NCI-H146 treated with DMSO at 0.1 percent for 48 hours (cell line): ENCODE measurements around the gene PARP15.
"Not testable (repeated sequence)": the region's sequence is repeated elsewhere in the genome, so short reads cannot be mapped to it uniquely, and the experiment has no call there.

ENCODE experiments used
- DNase-seq: peaks from one replicate; lab custom pipeline; 2025; ENCODE audit not compliant: unreplicated experiment; lab: John Stamatoyannopoulos, UW

The PARP15 gene

DNA sequence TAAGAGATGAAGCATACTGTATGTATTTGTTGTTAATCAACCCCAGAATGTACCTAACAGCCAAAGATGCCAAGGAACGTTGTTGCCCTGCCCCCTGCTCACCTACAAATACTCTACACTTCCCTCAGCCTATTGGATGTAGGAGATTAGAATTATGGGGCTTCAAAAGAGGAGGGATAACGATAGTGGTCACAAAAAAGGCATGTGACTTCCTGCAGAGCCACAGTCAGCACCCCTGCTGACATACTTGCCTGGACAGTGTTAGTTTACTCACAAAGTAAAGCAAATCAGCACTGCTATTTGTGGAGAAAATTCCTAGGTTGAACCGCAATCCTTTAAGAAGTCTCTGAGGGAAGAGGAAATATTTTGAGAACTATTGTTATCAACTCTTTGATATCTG lies 37.9 kb downstream of the PARP15 start:
- no peak for DNase-seq

DNA sequence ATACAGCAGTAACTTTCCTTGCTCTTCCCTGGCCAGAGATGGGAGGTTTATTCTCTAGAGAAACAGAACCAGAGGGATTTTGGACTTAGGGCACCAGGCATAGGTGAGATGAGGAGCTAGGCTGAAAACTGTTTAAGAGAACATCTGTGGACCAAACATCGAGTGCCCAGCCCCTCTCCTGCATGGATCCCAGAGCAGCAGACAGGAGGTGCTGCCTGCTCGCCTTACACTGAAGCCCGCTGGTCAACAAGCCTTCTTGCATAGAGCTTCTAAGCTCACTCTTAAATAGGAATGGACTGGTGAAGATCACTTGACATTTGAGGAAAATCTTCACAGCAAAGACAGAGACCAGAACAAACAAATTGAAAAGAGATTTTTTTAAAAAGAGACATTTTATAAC lies 41.2 kb downstream of the PARP15 start:
- no peak for DNase-seq

DNA sequence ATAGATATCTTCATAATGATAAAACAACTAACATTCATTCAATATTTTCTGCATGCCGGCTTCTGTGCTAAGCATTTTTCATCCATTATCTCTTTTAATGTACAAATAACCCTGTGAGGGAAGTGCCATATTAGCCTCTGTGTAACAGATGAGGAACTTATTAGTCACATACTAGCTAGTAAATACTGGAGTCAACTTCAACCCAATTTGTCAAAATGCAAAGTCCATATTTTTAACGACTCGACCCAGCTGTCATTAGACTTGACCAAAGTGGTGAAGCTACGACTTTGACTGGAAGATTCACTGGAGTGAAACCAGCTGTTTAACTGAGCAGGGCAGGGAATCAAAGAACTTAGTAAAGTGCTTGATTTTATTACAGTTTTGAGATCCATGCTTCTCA lies 41.6 kb downstream of the PARP15 start:
- DNase-seq = no peak

DNA sequence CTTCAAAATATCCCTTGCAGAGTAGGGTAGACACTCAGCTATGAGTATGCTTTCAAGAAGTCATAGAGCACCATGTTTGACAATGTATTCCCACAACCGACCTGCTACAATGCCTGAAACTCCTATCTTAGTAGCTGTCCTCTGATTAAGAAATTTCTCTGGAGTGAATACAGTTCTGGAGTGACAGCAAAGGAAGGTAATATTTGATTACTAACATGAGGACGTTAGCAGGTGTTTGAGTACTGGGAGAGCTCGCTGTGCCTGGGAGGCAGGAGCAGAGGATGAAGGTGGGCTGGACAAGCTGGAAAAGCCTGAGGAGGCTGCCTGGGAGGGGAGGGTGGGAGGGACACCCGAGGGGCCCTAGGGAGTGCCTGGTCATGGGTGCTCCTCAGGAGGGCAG lies 42.9 kb downstream of the PARP15 start:
- no peak for DNase-seq

DNA sequence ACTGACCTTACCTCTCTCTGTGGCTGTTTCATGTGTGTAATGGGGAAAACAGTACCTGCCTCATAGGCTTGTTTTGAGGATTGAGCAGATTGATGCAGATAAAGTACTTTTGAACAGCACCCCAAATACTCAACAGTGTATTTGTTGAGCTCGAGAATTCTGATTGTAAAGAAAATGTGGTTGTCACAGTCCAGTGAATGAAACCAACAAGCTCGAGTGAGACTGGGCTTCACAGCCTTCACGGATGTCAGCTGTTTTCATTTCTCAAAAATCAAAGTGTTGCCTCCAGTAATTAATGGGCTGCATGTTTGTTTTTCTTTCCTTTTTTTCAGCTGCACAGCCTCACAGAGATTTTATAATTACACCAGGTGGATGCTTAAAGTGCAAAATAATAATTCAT lies 43.7 kb downstream of the PARP15 start:
- no peak for DNase-seq

DNA sequence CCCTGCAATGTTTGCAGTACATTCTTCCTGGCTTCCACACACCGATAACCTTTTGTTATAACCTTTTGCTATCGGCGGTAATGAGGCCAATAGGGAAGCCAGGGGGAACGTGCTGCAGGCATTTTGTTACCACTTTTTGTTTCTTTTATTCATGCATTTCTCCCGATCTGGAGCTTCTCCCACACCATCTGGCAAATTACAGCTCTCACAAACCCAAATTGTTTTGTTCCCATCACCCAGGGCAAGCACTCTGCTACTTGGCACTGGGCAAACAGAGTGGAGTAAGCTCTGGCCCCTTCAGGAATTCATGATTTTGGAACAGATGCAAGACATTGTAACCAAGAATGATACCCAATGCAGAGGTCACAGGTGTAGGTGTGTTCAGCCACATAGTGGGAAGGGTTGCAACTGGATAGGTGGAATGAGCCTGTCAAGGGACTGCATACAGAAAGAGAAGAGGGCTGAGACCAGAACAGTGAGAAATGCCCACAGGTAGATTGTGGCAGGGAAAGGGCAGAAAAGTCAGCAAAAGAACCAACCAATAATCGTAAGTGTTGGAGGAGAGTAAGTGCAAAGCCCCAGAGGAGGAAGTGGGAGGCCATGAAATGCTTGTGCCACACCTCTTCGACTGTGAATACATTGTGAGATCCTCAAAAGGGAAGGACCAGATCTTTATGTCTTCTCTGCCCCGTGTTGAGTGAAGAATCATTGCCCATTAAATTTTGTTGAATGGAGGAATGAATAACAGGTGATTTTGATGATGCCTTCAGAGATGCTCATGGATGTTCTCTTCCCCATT lies 45.8 kb downstream of the PARP15 start:
- DNase-seq = no peak

DNA sequence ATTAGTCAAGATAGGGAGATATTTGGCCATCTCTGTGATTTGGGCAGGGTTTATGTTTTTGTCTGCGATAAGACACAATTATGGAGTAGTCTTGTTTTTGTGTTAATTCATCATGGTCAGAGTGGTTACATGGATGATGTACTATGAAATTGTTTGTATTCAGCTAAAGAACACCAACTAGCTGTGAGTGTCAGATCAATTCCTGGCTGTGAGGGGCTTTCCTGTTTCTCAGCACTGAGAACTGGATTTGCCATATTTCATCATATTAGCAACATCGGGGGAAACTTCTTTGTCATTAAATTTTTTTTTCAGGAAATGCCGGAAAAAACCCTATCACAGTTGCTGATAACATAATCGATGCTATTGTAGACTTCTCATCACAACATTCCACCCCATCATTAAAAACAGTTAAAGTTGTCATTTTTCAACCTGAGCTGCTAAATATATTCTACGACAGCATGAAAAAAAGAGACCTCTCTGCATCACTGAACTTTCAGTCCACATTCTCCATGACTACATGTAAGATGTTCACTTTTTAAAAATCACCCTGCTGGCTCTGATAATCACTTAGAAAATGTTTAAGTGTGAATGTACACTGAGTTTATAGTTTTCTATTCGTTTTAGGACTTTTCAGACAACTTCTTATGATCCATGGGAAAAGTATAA lies 49.2 kb downstream of the PARP15 start:
- DNase-seq = no peak

DNA sequence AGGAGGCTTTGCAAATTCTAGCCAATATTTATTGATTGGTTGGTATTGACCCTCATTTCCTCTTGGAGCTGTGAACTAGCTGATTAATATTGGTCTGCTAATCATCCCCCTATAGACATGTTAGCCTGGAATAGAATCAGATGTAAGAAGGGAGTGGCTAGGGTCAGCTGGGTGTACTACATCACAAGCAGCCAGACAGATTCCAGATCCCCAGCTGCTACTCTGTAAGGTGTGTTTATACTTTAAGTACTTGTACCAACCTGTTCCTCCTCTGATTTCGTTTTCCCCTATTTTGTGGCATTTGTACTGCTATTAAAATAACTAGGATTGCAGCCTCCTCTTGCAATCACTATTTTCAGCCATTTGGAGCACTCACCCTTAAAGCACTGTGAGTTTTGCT lies 49.9 kb downstream of the PARP15 start:
- DNase-seq = no peak

DNA sequence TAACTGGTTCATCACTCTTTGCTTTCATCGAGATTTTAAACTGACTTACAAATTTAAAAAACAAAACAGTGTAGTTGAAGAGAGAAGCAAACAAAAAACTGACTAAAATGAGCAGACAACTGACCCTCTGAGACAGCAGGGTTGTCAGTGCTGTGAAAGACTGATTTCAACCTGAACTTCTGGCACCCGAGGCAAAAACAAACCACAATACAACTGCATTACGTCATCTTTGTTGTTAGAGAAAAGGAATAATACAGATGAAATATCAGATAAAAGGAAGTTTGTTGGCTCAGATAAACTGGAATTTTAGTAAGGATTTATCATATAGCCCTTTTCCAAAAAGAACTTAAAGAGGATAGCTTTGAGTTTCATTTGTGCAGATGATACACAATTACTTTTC lies 51.1 kb downstream of the PARP15 start:
- DNase-seq = no peak

DNA sequence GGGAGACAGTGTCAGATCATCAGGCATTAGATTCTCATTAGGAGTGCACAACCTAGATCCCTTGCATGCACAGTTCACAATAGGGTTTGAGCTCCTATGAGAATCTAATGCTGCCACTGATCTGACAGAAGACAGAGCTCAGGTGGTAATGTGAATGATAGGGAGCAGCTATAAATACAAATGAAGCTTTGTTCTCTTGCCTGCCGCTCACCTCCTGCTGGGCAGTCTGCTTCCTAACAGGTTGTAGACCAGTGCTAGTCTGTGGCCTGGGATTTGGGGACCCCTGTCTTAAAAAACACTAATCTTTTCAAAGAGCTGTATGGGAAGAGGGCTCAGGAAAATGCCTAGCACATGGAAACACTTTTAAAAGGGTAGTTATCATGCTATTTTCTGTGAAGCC lies 52.3 kb downstream of the PARP15 start:
- DNase-seq = no peak

DNA sequence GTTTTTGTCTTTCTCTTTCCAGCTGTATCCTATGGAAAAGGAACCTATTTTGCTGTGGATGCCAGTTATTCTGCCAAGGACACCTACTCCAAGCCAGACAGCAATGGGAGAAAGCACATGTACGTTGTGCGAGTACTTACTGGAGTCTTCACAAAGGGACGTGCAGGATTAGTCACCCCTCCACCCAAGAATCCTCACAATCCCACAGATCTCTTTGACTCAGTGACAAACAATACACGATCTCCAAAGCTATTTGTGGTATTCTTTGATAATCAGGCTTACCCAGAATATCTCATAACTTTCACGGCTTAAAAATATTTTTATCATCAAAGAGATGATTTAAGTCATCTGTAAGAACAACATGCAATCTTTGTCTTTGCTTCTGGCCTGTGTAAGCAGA lies 58.3 kb downstream of the PARP15 start:
- DNase-seq = no peak

DNA sequence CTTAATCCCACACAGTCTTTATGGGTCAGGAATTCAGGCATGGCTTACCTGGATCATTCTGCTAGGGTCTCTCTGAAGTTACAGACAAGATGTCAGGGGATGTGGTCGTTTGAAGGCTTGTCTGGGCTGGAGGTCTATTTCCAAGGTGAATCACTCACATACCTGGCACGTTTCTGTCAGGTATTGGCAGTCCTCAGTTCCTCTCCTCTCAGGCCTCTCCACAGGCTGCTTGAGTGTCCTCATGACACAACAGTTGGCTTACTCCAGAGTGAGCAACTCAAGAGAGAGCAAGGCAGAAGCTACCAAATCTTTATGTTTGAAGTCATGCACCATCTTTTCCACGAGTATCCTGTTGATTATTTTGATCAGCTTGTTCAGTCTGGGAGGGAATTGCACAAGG lies 59.2 kb downstream of the PARP15 start:
- DNase-seq = no peak

DNA sequence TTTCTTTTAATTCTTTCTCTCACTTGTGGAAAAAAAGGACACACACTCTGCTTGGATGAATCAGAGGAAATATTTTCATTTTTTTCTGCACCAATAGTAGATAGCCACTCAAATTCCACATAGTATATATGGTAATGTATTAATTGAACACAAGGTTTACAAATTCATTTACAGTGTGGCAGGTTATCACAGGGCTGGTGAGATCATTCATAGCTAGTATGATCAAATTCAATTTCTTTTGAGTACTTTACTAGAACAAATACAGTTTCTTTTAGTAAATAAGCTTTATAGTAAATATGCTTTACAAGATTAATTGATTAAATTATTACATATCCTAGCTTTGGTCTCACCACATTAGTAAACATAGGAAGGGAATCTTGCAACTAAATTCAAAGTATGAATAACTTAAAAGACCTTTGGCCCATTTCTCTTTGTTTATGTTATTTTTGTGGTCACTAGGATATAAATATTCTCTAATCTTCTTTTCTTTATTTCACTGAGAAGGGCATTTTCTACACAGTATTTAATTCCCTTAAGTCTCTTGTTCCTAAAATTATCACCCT lies 63.1 kb downstream of the PARP15 start:
- DNase-seq = no peak

DNA sequence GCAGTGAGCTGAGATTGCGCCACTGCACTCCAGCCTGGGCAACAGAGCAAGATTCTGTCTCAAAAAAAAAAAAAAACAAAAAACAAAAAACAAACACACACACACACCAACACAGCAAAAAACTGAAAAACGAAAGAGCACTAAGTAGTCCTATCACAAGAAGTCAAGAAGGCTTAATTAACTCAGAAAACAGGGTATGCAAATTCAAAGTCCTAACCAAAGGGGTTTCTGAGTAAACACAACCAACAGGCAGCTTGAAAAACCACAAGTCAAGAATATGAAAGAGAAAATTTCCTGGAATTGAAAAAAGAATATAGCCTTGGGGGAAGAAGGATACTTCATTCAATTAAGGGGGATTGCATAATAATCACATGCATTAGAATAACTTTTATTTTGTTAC lies 65.5 kb downstream of the PARP15 start:
- no peak for DNase-seq

DNA sequence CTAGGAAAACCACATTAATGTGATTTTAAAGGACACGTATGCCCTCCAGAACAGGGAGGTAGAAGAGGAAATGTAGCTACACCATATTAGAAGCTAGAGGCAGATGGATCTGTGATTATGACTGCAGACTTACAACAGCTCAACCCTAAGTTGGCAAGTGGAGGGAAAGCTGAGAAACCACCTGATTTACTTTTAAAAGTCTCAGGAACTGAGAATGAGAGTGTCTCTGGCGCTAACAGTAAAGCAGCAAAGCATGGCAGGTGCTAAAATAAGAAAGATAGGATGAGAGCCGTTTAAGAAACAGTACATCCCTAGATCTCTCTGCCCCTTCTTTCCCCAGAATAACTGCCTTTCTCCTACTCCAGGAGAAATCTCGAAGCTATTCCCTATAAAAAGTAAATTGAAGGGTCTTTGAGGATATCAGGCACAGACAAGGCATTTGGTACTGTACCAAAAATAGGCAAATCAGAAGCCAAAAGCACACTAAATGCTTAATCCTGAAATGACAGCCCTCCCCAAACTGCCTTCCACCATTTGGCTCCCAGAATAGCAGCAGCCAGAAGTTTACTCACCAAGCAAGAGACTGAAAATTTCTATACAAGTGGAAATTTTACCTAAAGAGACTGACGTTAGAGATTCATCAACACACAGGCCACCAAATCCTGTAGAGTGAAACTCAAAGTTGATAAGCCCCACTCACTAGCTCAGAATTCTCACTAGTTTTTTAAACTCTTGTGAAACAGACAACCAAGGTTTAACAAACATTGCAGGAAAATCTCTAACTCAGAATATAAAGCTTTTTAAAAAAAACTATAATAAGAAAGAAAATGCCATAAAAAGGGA lies 68.9 kb downstream of the PARP15 start:
- DNase-seq = no peak

DNA sequence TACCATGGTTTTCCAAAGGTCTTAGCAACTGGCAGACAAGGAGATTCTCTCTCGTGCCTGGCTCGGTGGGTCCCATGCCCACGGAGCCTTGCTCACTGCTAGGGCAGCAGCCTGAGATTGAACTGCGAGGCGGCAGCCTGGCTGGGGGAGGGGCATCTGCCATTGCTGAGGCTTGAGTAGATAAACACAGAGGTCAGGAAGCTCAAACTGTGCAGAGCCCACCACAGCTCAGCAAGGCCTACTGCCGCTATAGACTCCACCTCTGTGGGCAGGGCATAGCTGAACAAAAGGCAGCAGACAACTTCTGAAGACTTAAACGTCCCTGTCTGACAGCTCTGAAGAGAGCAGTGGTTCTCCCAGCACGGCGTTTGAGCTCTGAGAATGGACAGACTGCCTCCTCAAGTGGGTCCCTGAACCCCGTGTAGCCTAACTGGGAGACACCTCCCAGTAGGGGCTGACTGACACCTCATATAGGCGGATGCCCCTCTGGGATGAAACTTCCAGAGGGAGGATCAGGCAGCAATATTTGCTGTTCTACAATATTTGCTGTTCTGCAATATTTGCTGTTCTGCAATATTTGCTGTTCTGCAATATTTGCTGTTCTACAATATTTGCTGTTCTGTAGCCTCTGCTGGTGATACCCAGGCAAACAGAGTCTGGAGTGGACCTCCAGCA lies 73.9 kb downstream of the PARP15 start:
- not testable (repeated sequence) for DNase-seq

DNA sequence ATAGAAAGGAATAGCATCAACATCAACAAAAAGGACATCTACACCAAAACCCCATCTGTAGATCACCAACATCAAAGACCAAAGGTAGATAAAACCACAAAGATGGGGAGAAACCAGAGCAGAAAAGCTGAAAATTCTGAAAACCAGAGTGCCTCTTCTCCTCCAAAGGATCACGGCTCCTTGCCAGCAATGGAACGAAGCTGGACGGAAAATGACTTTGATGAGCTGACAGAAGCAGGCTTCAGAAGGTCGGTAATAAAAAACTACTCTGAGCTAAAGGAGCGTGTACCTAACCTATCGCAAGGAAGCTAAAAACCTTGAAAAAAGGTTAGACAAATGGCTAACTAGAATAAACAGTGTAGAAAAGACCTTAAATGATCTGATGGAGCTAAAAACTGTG lies 74.5 kb downstream of the PARP15 start:
- not testable (repeated sequence) for DNase-seq

DNA sequence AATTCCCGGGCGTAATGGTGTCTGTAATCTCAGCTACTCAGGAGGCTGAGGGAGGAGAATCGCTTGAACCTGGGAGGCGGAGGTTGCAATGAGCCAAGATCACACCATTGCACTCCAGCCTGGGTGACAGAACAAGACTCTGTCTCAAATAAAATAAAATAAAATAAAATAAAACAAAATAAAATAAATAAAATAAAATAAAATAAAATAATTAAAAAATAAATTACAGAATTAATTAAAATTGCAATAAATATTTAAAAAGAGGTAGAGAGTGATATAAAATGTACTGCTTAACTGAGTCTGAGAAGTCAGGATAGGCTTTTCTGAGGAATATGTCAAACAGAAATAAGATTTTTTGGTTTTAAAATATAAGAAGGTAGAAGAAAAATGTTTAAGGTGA lies 80.9 kb downstream of the PARP15 start:
- not testable (repeated sequence) for DNase-seq

DNA sequence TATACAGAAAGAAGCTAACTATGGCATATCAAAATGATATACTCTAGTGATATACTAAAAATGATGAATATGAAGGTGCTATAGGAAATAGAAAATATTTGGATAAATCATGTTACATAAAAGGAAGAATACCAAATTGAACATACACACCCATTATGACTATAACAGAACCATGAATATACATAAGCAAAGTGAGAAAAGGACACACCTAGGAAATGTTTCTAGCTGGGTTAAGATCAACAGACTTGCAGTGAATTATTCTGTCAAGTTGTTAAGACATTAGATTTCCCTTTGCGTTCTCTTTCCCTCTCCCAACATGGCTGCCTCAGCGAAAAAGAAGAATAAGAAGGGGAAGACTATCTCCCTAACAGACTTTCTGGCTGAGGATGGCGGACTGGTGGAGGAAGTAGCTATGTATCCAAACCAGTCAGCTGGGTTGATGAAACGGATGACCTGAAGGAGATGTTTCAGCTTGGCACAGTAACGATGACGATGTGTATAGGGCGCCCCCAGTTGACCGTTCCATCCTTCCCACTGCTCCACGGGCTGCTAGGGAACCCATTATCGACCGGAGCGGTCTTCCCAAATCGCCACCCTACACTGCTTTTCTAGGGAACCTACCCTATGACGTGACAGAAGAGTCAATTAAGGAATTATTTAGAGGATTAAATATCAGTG lies 83.0 kb downstream of the PARP15 start:
- no peak for DNase-seq

DNA sequence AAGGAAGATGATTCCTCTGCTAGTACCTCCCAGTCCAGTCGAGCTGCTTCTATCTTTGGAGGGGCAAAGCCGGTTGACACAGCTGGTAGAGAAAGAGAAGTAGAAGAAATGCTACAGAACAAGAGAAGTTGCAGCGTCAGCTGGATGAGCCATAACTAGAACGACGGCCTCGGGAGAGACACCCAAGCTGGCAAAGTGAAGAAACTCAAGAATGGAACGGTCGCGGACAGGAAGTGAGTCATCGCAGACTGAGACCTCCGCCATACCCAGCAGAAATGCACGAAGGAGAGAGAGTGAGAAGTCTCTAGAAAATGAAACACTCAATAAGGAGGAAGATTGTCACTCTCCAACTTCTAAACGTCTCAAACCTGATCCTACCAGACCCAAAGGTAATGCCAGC lies 84.2 kb downstream of the PARP15 start:
- no peak for DNase-seq
